SK-N-DZ (cell line): Measurements from ENCODE around the gene NUBPL.
A peak's percentile ranks its signal among the peaks of the same experiment; 100 is the strongest.
"Not testable (repeated sequence)": the region's sequence is repeated elsewhere in the genome, so short reads cannot be mapped to it uniquely, and the experiment has no call there.

ENCODE experiments used
- DNase-seq: peaks from one replicate; pipeline ENCODE4 v3.0.0-alpha.2; 2015; ENCODE audit warnings: low spot score

The NUBPL gene

GRCh38 chr14:31877255-31877798, 316.1 kb downstream of the NUBPL start:
- no peak for DNase-seq

GRCh38 chr14:31879661-31880348, 318.6 kb downstream of the NUBPL start:
- peak; percentile 19 for DNase-seq

- DNase-seq, result no peak
These were observed 319.7 kb downstream of the NUBPL start for GRCh38 chr14:31880935-31881334.

- DNase-seq, result no peak
These were observed 320.5 kb downstream of the NUBPL start for GRCh38 chr14:31881531-31882310.

GRCh38 chr14:31884238-31884637, 323.0 kb downstream of the NUBPL start:
- no peak for DNase-seq

GRCh38 chr14:31884776-31885379, 323.7 kb downstream of the NUBPL start:
- no peak for DNase-seq

GRCh38 chr14:31886156-31886835, 325.1 kb downstream of the NUBPL start:
- DNase-seq, result no peak

- no peak for DNase-seq
These were observed 326.9 kb downstream of the NUBPL start for GRCh38 chr14:31887929-31888580.

- DNase-seq, result no peak
These were observed 328.1 kb downstream of the NUBPL start for GRCh38 chr14:31889297-31889696.

- not testable (repeated sequence) for DNase-seq
These were observed 329.0 kb downstream of the NUBPL start for GRCh38 chr14:31890202-31890601.

- DNase-seq, result no peak
These were observed 332.1 kb downstream of the NUBPL start for GRCh38 chr14:31893221-31893757.

- peak; percentile 5 for DNase-seq
These were observed 333.1 kb downstream of the NUBPL start for GRCh38 chr14:31894351-31894750.

- DNase-seq, result no peak
These were observed 334.0 kb downstream of the NUBPL start for GRCh38 chr14:31895206-31895605.

- DNase-seq, result no peak
These were observed 334.4 kb downstream of the NUBPL start for GRCh38 chr14:31895646-31896045.

GRCh38 chr14:31897581-31898186, 336.5 kb downstream of the NUBPL start:
- no peak for DNase-seq

GRCh38 chr14:31898838-31899528, 337.8 kb downstream of the NUBPL start:
- no peak for DNase-seq

- DNase-seq, result no peak
These were observed 340.8 kb downstream of the NUBPL start for GRCh38 chr14:31902002-31902401.

GRCh38 chr14:31902945-31903646, 341.9 kb downstream of the NUBPL start:
- DNase-seq, result no peak

- no peak for DNase-seq
These were observed 348.8 kb downstream of the NUBPL start for GRCh38 chr14:31909977-31910376.
